Measurements from ENCODE around the gene DDX6.
"Not testable (repeated sequence)": the region's sequence is repeated elsewhere in the genome, so short reads cannot be mapped to it uniquely, and the experiment has no call there.

DDX6 gene

GRCh38 chr11:118715245-118715831 is 75.6 kb downstream of the DDX6 start:
- no peaks in the 10 kb centered on the region for H3K79me2 ChIP-seq (ENCODE audit: low read length)
- no peak overlapping the region for H3K4me2 ChIP-seq (ENCODE audit: low read depth, low read length)
- H3K4me3 ChIP-seq (ENCODE audit: low read length): no peak overlapping the region
- no peaks in the 10 kb centered on the region for H3K9me2 ChIP-seq (replicated peaks; ENCODE audit: insufficient read depth, low read length)
- H4K20me1 ChIP-seq (ENCODE audit: insufficient read depth, low read length): no peaks in the 10 kb centered on the region
- TF ChIP-seq CTCF (IDR thresholded peaks at IDR 0.05; ENCODE audit: low read length): no peak
- no peak for TF ChIP-seq EZH2 (optimal IDR thresholded peaks at IDR 0.05; ENCODE audit: low read depth, low read length)
- no peak for TF ChIP-seq EZH2phosphoT487 (IDR thresholded peaks at IDR 0.05; ENCODE audit: low read length)
- no peaks in the 10 kb centered on the region for H3F3A ChIP-seq (ENCODE audit: insufficient read depth, low read length)
- no peak overlapping the region for H3K27ac ChIP-seq (ENCODE audit: low read length)
- H2AFZ ChIP-seq (ENCODE audit: low read length): no peak overlapping the region
- H3K4me1 ChIP-seq (ENCODE audit: low read length): no peaks in the 10 kb centered on the region
- H3K27me3 ChIP-seq (replicated peaks; ENCODE audit: insufficient read depth, low read length): no peaks in the 10 kb centered on the region
- no peaks in the 10 kb centered on the region for H3K9me3 ChIP-seq (replicated peaks; ENCODE audit: insufficient read depth, low read length)
- H3K9ac ChIP-seq (ENCODE audit: low read length): no peak overlapping the region
- no peak for DNase-seq
- H3K36me3 ChIP-seq (replicated peaks; ENCODE audit: insufficient read depth, low read length): no peaks in the 10 kb centered on the region

DNA sequence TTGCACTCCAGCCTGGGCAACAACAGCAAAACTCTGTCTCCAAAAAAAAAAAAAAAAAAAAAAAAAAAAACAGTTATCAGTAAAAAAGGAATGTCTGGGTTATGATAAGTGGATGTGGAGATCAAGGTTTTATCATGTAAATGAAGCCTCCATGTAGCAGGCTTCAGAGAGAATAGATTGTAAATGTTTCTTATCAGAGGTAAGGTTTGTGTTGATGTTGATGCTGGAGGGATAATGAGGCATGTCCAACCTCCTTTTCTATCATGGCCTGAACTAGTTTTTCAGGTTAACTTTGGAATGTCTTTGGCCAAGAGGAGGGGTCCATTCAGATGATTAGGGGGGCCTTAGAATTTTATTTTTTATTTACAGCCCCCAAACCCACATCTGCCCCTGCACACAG is 76.1 kb downstream of the DDX6 start:
- H2AFZ ChIP-seq (ENCODE audit: low read length): no peak overlapping the region
- no peaks in the 10 kb centered on the region for H3F3A ChIP-seq (ENCODE audit: insufficient read depth, low read length)
- H3K9ac ChIP-seq (ENCODE audit: low read length): no peak overlapping the region
- H3K27me3 ChIP-seq (replicated peaks; ENCODE audit: insufficient read depth, low read length): no peaks in the 10 kb centered on the region
- no peaks in the 10 kb centered on the region for H3K36me3 ChIP-seq (replicated peaks; ENCODE audit: insufficient read depth, low read length)
- DNase-seq: no peak
- H3K27ac ChIP-seq (ENCODE audit: low read length): no peak overlapping the region
- H4K20me1 ChIP-seq (ENCODE audit: insufficient read depth, low read length): no peaks in the 10 kb centered on the region
- H3K9me3 ChIP-seq (replicated peaks; ENCODE audit: insufficient read depth, low read length): no peaks in the 10 kb centered on the region
- no peaks in the 10 kb centered on the region for H3K4me1 ChIP-seq (ENCODE audit: low read length)
- no peak overlapping the region for H3K4me3 ChIP-seq (ENCODE audit: low read length)
- H3K4me2 ChIP-seq (ENCODE audit: low read depth, low read length): no peak overlapping the region
- TF ChIP-seq EZH2 (optimal IDR thresholded peaks at IDR 0.05; ENCODE audit: low read depth, low read length) (no peak), CTCF (IDR thresholded peaks at IDR 0.05; ENCODE audit: low read length) (no peak), EZH2phosphoT487 (IDR thresholded peaks at IDR 0.05; ENCODE audit: low read length) (no peak)
- no peaks in the 10 kb centered on the region for H3K9me2 ChIP-seq (replicated peaks; ENCODE audit: insufficient read depth, low read length)
- H3K79me2 ChIP-seq (ENCODE audit: low read length): no peaks in the 10 kb centered on the region

- H4K20me1 ChIP-seq (ENCODE audit: insufficient read depth, low read length); H3F3A ChIP-seq (ENCODE audit: insufficient read depth, low read length); H3K4me2 ChIP-seq (ENCODE audit: low read depth, low read length); H3K9me2 ChIP-seq (replicated peaks; ENCODE audit: insufficient read depth, low read length); H3K9me3 ChIP-seq (replicated peaks; ENCODE audit: insufficient read depth, low read length); H3K27me3 ChIP-seq (replicated peaks; ENCODE audit: insufficient read depth, low read length); H3K79me2 ChIP-seq (ENCODE audit: low read length); H3K27ac ChIP-seq (ENCODE audit: low read length); H3K4me1 ChIP-seq (ENCODE audit: low read length); H3K36me3 ChIP-seq (replicated peaks; ENCODE audit: insufficient read depth, low read length); H3K4me3 ChIP-seq (ENCODE audit: low read length); H3K9ac ChIP-seq (ENCODE audit: low read length); DNase-seq; H2AFZ ChIP-seq (ENCODE audit: low read length): not testable (repeated sequence)
Measured at GRCh38 chr11:118714416-118714815, 76.5 kb downstream of the DDX6 start.

DNA sequence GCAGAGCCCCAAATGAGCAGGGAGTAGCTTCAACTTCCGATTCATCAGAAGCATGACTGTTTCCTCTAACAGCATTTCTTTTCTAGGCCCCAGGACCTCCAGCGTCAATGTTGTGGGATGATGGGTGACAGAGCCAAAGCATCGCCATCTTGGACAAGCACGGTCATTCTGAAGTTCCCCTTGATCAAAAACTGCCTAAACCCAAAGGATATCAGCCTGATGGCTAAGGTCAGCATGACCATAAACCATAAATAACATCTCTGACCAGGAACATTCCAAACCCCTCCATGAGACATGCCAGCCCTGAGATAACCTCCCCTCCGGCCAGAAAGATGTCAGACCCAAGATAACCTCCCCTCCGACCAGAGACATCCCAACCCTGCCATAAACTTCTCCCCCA is 82.7 kb downstream of the DDX6 start:
- no peaks in the 10 kb centered on the region for H3K79me2 ChIP-seq (ENCODE audit: low read length)
- no peak overlapping the region for H3K4me2 ChIP-seq (ENCODE audit: low read depth, low read length)
- no peaks in the 10 kb centered on the region for H4K20me1 ChIP-seq (ENCODE audit: insufficient read depth, low read length)
- H3K27me3 ChIP-seq (replicated peaks; ENCODE audit: insufficient read depth, low read length): no peaks in the 10 kb centered on the region
- H3F3A ChIP-seq (ENCODE audit: insufficient read depth, low read length): no peaks in the 10 kb centered on the region
- H3K9me2 ChIP-seq (replicated peaks; ENCODE audit: insufficient read depth, low read length): no peaks in the 10 kb centered on the region
- no peaks in the 10 kb centered on the region for H3K36me3 ChIP-seq (replicated peaks; ENCODE audit: insufficient read depth, low read length)
- H3K9me3 ChIP-seq (replicated peaks; ENCODE audit: insufficient read depth, low read length): no peaks in the 10 kb centered on the region
- H3K4me1 ChIP-seq (ENCODE audit: low read length): no peaks in the 10 kb centered on the region
- no peak overlapping the region for H2AFZ ChIP-seq (ENCODE audit: low read length)
- H3K4me3 ChIP-seq (ENCODE audit: low read length): no peak overlapping the region
- no peak for TF ChIP-seq EZH2phosphoT487 (IDR thresholded peaks at IDR 0.05; ENCODE audit: low read length)
- no peak for TF ChIP-seq EZH2 (optimal IDR thresholded peaks at IDR 0.05; ENCODE audit: low read depth, low read length)
- no peak for TF ChIP-seq CTCF (IDR thresholded peaks at IDR 0.05; ENCODE audit: low read length)
- H3K9ac ChIP-seq (ENCODE audit: low read length): no peak overlapping the region
- no peak for DNase-seq
- H3K27ac ChIP-seq (ENCODE audit: low read length): no peak overlapping the region

Data from MM.1S (cell line).